ENCODE data around the gene HES5.

DNA sequence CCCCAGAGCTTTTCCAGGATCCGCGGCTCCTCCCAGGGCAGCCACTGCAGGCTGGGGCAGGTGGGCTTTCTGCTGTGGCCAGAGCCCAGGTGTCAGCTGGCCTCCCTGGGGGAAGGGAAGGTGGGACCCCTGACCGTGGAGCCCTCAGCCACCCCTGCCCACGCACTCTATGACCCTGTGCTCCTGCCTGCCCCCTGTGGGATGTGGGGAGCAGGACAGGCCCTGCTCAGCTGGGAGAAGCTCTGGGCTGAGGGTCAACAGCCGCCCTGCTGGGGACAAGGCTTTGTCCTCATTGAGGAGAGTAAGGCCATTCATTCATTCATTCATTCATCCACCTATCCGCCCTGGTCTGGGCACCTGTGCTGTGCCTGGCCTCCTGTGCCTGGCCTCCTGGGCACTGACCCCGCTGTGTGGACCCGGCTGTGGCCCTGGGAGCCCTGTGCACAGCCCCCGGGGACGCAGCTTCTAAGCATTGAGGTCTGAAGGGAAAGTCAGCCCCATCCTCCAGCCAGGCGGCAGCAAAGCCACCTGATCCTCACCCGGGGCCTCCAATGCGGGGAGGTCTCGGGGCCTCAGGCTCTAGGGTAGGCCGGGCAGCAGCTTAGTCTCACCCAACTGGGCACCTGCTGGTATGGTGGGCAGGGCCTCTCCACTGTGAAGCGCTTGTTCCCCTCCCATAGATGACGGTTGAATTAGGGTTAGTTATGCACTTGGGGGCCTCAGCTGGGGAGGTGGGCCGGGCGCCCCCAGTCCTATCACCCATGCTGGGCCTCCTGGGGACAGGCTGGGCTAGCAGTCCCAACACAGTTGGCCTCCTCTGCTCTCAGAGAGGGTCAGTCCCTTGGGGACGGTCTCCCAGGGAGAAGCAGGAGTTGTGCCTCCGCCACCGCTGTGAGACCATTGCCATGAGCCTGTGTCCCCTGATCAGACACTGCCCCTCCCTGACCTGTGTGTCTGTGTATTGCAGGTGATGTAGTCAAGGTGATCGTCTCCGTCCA lies 32.1 kb upstream of the HES5 start:
- TF ChIP-seq CTCF (IDR thresholded peaks at IDR 0.05; ENCODE audit: low read depth, low read length) (peak; percentile 45), POLR2A (IDR thresholded peaks at IDR 0.05; ENCODE audit: extremely low read depth, insufficient read length) (no peak)
